NT2/D1 (cell line): ENCODE results near the gene EXOC6.

ENCODE experiments used
- DNase-seq: peaks from one replicate; pipeline ENCODE4 v3.0.0-alpha.2; 2011; ENCODE audit warnings: low read depth, low spot score
- H3K27me3 ChIP-seq: 2 replicates; pipeline ENCODE4 v1.6.0; 2011; ENCODE audit warnings: mild to moderate bottlenecking; ENCODE audit not compliant: insufficient read length, insufficient read depth
- H3K36me3 ChIP-seq: 2 replicates; pipeline ENCODE4 v1.6.1; 2011; ENCODE audit warnings: mild to moderate bottlenecking, low read length, mixed read lengths; ENCODE audit not compliant: insufficient read depth, insufficient read length
- H3K4me1 ChIP-seq: 2 replicates; pipeline ENCODE4 v1.5.1; 2011; ENCODE audit not compliant: insufficient read depth, insufficient read length
- H3K4me3 ChIP-seq: 2 replicates; pipeline ENCODE4 v1.5.1; 2011; ENCODE audit warnings: low read depth; ENCODE audit not compliant: insufficient read length
- H3K9ac ChIP-seq: 2 replicates; pipeline ENCODE4 v1.6.0; 2011; ENCODE audit warnings: low read depth; ENCODE audit not compliant: insufficient read length
- H3K9me3 ChIP-seq: 2 replicates; pipeline ENCODE4 v1.5.1; 2011; ENCODE audit warnings: mild to moderate bottlenecking, low read length; ENCODE audit not compliant: insufficient read depth
- SUZ12 ChIP-seq: IDR thresholded peaks from 2 replicates; pipeline ENCODE4 v1.6.1; 2011; ENCODE audit not compliant: insufficient read length, insufficient read depth; ENCODE audit errors: extremely low read depth
- YY1 ChIP-seq: IDR thresholded peaks from 2 replicates; pipeline ENCODE4 v1.6.1; 2011; ENCODE audit not compliant: insufficient read length, insufficient read depth
- ZNF274 ChIP-seq: IDR thresholded peaks from 2 replicates; pipeline ENCODE4 v1.6.1; 2011; ENCODE audit warnings: mild to moderate bottlenecking, low read depth, low read length

Gene EXOC6

GRCh38 chr10:93085272-93085859 is 237.0 kb downstream of the EXOC6 start:
- no peaks in the 10 kb centered on the region for H3K4me1 ChIP-seq
- peaks cover 20% of the 10 kb centered on the region for H3K27me3 ChIP-seq
- H3K9ac ChIP-seq: no peak overlapping the region
- DNase-seq: no peak
- TF ChIP-seq SUZ12: no peak
- TF ChIP-seq ZNF274: no peak
- TF ChIP-seq YY1: no peak
- no peaks in the 10 kb centered on the region for H3K9me3 ChIP-seq
- no peak overlapping the region for H3K4me3 ChIP-seq
- H3K36me3 ChIP-seq: no peaks in the 10 kb centered on the region

GRCh38 chr10:93086289-93086688 is 238.0 kb downstream of the EXOC6 start:
- Histone ChIP-seq H3K27me3 (peaks cover 13% of the 10 kb centered on the region), H3K4me3 (no peak overlapping the region), H3K9me3 (no peaks in the 10 kb centered on the region), H3K4me1 (no peaks in the 10 kb centered on the region), H3K9ac (no peak overlapping the region), H3K36me3 (no peaks in the 10 kb centered on the region)
- no peak for DNase-seq
- TF ChIP-seq YY1 (no peak), ZNF274 (no peak), SUZ12 (no peak)

GRCh38 chr10:93087846-93088245 is 239.5 kb downstream of the EXOC6 start:
- TF ChIP-seq YY1 (no peak), ZNF274 (no peak), SUZ12 (no peak)
- no peak overlapping the region for H3K4me3 ChIP-seq
- H3K4me1 ChIP-seq: no peaks in the 10 kb centered on the region
- no peaks in the 10 kb centered on the region for H3K9me3 ChIP-seq
- peaks cover 5% of the 10 kb centered on the region for H3K27me3 ChIP-seq
- H3K9ac ChIP-seq: no peak overlapping the region
- DNase-seq: no peak
- H3K36me3 ChIP-seq: no peaks in the 10 kb centered on the region

- Histone ChIP-seq H3K4me1 (no peaks in the 10 kb centered on the region), H3K9me3 (no peaks in the 10 kb centered on the region), H3K36me3 (no peaks in the 10 kb centered on the region), H3K4me3 (no peak overlapping the region), H3K9ac (no peak overlapping the region), H3K27me3 (peaks cover 2% of the 10 kb centered on the region)
- no peak for TF ChIP-seq SUZ12
- no peak for DNase-seq
Observed at GRCh38 chr10:93088466-93088865, 240.1 kb downstream of the EXOC6 start.

- H3K9ac ChIP-seq: no peak overlapping the region
- no peaks in the 10 kb centered on the region for H3K27me3 ChIP-seq
- no peaks in the 10 kb centered on the region for H3K9me3 ChIP-seq
- DNase-seq: no peak
- H3K4me3 ChIP-seq: no peak overlapping the region
- no peaks in the 10 kb centered on the region for H3K4me1 ChIP-seq
- TF ChIP-seq YY1 (no peak), SUZ12 (no peak), ZNF274 (no peak)
- H3K36me3 ChIP-seq: no peaks in the 10 kb centered on the region
Observed at GRCh38 chr10:93090619-93091018, 242.3 kb downstream of the EXOC6 start.

GRCh38 chr10:93091960-93092359 is 243.6 kb downstream of the EXOC6 start:
- no peaks in the 10 kb centered on the region for H3K27me3 ChIP-seq
- no peak for TF ChIP-seq SUZ12
- TF ChIP-seq ZNF274: no peak
- TF ChIP-seq YY1: no peak
- H3K9me3 ChIP-seq: no peaks in the 10 kb centered on the region
- no peaks in the 10 kb centered on the region for H3K4me1 ChIP-seq
- DNase-seq: no peak
- H3K4me3 ChIP-seq: no peak overlapping the region
- no peak overlapping the region for H3K9ac ChIP-seq
- H3K36me3 ChIP-seq: no peaks in the 10 kb centered on the region

- Histone ChIP-seq H3K36me3 (no peaks in the 10 kb centered on the region), H3K9ac (no peak overlapping the region), H3K4me1 (no peaks in the 10 kb centered on the region), H3K9me3 (no peaks in the 10 kb centered on the region), H3K27me3 (no peaks in the 10 kb centered on the region), H3K4me3 (no peak overlapping the region)
- no peak for TF ChIP-seq SUZ12
- TF ChIP-seq ZNF274: no peak
- no peak for TF ChIP-seq YY1
- no peak for DNase-seq
Observed at GRCh38 chr10:93095225-93095624, 246.9 kb downstream of the EXOC6 start.

- Histone ChIP-seq H3K9ac (no peak overlapping the region), H3K4me1 (no peaks in the 10 kb centered on the region), H3K9me3 (no peaks in the 10 kb centered on the region), H3K27me3 (no peaks in the 10 kb centered on the region), H3K4me3 (no peak overlapping the region), H3K36me3 (no peaks in the 10 kb centered on the region)
- TF ChIP-seq ZNF274: no peak
- no peak for TF ChIP-seq YY1
- TF ChIP-seq SUZ12: no peak
- no peak for DNase-seq
Observed at GRCh38 chr10:93096901-93097300, 248.6 kb downstream of the EXOC6 start.
